Stimulated activated CD8-positive, alpha-beta memory T cell treated with anti-CD3 and anti-CD28 coated beads, Interleukin-4, amount 100 ng/mL, for 48 hours (primary cell): ENCODE data around the gene BIVM.

ENCODE experiments used
- DNase-seq: peaks from one replicate; pipeline ENCODE4 v3.0.0-alpha.2; 2020

BIVM gene

DNA sequence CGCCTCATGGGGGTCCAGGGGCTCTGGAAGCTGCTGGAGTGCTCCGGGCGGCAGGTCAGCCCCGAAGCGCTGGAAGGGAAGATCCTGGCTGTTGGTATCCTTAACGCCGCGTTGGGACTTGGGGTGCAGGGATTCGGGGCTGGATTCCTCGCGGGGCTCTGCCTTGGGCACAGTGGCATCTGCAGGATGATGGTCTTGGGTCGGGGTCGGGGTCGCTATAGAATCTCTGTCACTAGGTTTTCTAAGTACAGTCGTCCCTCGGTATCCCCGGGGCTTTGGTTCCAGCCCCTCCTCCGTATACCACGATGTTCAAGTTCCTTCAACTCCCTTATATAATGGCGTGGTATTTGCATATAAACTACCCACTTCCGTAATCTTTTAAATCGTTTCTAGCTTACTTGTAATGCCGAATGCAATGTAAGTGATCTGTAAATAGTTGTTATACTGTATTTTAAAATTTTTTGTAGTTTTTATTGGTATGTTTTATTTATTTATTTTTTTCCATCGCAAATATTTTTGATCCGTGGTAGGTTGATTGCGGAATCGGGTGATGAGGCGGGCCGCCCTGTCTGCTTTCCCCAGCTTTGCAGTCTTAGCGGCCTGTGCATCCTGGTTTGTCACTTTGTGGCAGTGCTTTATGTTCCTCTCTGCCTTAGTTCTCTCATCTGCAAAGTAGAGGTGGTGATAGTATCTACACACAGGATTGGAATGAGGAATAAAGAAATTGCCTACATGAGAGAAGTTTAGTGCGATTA, 47.5 kb downstream of the BIVM start:
- peak; percentile 62 for DNase-seq

DNA sequence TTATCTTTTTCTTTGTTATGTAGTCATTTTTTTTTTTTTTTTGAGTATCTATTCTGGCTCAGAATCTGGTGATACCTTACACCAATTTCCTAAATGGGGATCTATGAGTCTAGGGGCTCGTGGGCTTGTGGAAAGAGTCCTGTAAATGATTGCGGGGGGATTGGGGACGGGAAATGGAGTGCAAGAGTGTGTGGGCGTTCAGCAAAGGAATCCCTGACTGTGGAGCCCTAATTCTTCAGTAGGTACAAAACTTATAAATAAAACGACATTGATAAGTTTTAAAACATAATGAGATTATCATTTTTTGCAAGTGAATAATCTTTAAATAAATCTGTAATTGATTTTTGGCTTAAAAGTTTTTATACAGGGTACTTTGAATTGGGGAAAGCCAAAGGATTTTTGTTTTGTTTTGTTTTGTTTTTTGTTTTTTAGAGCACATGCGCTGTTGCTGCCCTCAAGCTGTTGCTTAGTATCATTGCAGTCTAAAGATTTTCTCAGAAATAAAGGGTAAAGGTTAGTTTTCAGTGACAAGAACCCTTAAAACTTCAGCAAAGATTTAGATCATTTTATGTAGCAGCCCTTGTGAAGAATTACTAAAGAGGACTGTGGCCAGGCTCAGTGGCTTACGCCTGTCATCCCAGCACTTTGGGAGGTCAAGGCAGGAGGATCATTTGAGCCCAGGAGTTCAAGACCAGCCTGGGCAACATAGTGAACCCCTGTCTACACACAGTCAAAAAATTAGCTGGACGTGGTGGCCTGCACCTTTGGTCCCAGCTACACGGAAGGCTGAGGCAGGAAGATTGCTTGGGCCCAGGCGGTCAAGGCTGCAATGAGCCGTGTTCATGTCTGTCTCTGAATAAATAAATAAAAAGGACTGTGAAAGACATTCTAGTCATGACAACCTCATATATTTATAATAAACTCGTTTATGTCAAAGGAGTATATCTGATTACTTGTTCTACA, 48.6 kb downstream of the BIVM start:
- DNase-seq = no peak

DNA sequence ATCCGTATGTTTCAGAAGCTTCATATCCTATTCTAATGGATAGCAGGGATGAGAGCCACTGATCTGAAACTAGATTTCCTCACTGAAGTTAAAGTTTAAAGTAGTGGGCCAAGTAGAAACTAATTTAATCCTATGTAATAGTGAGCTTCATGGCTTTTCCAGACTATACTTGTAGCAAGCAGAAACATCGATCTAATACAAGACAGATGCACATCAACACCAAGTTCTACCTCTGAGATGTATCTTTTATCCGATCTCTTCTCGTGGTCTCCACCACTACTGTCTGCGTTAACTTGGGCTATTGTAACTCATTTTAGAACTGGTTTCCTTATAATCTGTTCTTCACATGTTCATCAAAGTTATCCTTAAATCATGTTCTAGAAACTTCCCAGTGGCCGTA, 50.0 kb downstream of the BIVM start:
- no peak for DNase-seq

DNA sequence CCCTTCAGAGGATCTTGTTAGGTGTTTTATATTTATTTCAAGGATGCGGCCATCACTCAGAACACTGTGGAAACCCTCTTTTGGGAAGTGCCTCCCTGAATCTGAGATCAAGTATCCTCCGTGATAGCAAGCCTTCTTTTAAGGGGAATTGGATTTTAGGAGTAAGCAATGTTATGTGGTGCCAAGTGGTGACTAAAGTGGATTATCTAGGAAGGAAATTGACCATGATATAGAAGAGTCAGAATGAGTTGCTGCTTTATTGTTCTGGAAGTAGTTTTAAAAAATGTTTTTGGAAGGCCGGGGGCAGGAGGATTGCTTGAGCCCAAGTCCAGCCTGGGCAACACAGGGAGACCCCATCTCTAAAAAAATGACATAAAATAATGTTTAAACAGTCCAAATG, 53.6 kb downstream of the BIVM start:
- DNase-seq = no peak

DNA sequence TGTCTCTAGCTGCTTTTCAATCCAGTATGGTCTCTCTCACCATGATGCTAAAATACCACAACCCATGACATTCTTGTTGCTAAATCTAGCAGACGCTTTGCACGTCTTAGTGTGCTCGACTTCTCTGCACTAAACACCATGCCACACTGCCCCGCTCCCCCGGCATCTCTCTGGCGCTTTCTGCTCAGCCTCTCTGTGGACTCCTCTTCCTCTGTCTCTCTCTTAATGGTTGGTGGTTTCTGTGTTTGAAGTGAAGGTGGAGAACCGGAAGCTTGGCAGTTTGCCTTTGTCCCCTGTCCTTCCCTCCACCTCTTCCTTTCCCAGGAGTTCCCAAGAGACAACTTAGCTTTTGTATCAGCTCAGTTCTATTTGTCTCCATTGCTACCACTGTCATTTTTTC, 55.8 kb downstream of the BIVM start:
- no peak for DNase-seq

DNA sequence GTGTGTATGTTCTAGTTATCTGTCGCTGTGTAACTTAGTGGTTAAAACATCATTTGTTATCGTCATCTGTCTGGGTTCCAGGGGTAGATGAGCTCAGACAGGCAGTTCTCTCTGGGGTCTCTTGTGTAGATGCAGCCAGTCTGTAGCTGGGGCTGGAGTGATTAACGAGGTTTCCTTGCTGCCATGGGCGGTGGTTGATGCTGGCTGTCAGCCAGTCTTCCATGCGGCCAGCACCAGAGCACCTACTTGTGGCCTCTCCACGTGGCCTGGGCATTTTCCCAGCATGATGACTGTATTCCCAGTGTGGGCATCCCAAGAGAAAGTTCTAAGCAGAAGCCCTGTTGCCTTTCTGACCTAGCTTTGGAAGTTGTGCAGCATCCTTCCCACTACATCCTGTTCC, 57.6 kb downstream of the BIVM start:
- DNase-seq = no peak

DNA sequence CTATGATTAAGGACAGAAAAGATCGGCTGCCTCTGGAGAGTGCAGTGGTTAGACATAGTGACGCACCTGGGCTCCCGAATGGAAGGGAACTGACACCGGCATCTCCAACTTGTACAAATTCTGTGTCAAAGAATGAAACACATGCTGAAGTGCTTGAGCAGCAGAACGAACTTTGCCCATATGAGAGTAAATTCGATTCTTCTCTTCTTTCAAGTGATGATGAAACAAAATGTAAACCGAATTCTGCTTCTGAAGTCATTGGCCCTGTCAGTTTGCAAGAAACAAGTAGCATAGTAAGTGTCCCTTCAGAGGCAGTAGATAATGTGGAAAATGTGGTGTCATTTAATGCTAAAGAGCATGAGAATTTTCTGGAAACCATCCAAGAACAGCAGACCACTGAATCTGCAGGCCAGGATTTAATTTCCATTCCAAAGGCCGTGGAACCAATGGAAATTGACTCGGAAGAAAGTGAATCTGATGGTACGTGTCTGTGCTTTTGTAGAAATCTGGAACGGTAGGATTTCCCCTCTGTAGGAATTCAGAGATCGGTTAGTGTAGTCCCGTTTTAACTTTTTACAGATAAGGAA, 63.8 kb downstream of the BIVM start:
- no peak for DNase-seq

DNA sequence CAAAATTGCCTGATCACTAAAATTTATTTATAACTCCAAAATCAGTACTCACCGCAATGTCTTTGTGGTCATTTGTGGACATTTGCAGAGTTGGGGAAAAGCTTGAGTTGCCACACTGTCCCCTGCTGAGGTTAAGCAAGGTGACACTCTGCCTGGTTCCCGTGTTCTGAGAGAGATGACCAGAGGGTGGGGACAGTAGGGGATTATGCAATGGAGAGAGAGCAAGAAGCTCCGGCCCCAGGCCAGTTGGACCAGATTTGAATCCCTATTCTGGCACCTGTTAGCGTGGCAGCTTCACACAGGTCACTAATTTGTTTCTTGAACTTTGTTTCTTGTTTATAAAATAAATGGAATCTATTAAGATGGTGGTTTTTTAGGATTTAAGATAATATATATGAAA, 64.7 kb downstream of the BIVM start:
- no peak for DNase-seq

DNA sequence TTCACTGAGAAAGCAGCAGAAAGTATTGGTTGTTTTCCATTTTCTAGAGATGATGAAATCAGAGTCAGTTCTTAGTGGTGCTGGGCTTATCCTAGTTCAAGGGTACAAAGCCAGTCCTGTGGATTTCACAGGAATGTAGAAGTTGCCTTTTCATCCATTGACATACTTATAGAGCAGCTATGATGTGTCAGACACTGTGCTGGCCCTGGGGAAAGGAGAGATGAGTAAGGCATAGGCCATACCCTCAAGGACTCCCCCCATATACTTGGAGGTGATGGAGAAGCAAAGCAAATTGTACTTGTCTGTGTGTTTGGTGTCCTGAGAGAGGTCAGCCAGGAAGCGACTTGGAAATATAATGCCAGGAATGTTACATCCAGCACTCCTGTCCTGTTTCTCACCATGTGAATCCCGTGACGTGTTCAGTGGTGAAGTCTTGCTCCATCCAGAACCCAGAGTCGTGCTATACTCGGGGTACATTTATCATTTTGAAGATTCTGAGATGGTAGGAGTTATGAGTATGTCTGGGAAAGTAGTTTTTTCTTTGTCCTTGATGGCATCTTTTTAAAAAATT, 69.5 kb downstream of the BIVM start:
- no peak for DNase-seq

DNA sequence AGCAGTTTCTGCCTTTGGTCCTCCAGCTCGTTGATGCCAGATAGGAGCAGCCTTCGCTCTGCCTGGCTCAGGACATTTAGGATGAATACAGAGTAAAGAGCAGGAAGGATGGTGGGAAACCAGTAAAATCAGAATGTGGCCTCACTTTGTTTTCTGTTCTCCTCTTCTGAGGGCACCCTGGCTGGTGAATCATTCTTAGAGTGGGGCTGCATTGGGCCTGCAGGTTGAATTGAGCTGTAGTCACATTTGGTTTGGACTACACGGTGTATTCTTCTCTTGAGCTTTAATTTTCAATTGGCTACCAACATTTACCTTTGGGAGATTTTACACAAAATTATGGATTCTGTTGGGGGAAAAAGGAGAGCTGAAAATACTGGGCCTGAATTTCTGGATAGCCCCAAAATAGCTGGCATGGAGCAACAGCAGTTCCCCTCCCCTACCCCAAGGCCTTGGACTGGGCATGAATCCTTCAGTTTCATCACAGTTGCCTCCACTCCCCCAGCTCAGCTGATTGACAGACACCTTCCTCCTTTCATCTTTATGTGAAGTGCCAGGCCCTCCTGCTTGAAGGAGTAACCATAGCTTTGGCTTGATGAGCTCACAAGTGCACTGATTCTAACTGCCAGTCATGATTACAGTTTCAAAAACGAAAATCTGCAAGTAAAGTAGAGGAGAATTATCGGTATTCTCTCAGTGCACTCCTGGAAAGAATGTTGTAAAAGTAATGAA, 71.2 kb downstream of the BIVM start:
- no peak for DNase-seq

DNA sequence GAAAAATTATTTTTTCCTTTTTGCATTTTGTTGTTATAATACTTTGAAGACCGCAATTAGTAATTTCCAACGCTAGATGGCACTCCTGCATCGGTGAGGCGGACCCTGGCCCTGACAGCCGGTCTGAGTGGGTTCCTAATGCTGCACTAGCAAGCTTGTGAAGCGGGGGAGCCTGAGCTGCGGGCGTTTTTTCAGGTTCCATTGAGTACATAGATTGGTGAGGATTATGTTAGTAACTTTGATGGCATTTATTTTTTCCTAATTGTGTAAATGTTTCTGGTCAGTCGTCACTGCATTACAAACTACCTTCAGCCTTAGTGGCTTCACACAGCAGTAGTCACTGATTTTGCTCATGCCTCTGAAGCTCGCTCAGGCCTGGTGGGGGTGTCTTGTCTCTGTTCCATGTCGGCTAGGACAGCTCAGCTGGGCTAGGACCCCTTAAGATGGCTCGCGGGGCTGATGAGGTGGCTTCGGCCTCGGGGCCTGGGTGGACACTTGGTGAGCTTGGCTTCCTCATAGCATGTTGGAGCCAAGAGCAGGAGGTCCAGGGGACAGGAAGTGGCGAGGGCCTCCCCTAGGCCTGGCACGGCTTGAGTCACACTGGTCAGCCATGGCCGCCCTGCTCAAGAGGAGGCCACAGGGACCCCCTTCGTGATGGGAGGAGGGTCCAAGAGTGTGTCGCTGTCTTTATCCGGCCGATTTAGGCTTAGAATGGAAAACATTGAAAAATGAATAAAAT, 71.9 kb downstream of the BIVM start:
- peak; percentile 65 for DNase-seq

DNA sequence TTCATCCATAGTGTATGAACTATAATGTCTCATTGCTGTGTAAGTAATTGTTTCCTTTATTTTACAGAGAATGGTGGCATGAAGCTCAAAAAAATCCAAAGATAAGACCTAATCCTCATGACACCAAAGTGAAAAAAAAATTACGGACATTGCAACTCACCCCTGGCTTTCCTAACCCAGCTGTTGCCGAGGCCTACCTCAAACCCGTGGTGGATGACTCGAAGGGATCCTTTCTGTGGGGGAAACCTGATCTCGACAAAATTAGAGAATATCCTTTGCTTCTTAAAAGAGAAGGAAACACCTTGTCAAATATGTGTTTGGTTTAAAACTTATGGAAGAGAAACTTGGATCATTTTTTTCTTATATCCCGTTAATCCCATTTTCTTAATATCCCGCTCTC, 73.2 kb downstream of the BIVM start:
- no peak for DNase-seq

DNA sequence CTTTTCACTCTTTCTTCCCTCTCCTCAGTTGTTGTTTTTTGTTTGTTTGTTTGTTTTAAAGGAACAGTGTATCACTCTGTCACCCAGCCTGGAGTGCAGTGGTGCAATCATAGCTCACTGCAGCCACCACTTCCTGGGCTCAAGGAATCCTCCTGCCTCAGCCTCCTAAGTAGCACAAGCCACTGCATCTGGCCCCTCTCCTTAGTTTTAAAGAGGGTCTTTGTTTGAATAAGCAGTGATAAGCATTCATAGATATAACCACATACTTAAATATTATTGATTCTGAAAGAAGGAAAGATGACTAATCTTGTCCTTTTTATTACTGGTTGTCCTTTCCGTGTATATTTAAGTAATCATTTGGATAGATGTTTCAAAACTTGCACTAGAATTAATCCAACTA, 73.6 kb downstream of the BIVM start:
- no peak for DNase-seq

DNA sequence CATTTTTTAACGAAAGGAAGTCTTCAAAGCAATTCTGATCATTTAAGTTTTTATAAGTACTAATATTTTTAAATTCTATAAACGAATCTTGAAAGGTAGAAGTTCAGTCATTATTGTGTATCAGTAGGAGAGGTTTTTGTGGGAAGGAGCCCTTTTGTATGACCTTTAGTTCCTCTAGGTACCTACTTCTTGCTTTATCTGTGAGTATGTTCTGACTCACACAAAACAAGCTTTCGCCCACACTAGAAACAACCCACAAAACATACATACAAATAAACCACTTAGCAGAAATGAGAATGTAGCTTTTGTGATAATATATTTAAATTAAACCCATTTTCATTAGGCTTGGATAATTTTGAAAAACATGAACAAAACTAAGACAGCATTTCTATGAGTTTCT, 74.7 kb downstream of the BIVM start:
- DNase-seq = no peak

DNA sequence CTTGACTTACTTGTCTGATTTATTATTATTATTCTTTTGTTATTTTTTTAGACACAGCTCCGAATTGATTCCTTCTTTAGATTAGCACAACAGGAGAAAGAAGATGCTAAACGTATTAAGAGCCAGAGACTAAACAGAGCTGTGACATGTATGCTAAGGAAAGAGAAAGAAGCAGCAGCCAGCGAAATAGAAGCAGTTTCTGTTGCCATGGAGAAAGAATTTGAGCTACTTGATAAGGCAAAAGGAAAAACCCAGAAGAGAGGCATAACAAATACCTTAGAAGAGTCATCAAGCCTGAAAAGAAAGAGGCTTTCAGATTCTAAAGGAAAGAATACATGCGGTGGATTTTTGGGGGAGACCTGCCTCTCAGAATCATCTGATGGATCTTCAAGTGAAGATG, 76.3 kb downstream of the BIVM start:
- no peak for DNase-seq

DNA sequence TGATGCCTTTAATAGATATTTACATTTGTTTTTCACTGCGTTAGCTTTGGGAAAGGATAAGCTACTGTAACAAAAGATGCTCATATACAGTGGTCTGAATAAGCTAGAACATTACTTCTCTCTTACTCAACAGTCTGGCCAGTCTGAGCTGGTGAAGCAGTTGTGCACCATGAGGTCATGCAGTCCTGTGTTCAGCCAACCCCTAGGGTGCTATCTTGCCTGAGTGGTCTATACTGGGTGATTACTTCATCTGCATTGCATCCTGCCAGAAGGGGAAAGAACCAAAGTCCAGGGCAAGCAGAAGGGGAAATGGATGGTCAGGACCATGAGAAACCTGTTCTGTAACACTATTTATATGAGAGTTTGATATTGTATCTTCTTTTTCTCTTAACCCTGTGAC, 78.4 kb downstream of the BIVM start:
- DNase-seq = no peak

DNA sequence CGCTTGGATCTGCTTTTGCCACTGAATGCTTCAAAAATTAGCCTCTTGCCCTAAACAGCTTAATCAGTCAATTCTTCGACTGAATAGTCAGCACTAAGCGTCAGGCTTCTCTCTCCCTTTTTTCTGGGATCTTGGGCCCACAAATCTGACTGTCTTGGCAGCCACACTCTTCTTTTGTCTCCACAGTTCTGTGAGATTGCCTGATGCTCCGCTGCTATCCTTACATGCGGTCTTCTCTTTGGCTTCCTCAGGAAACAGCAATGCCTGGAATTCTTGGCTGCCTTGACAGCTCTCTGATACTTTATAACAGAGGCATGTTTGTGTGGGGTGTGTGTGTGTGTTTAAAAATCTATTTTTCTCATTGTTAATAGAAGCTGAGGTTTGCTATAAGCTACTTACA, 79.6 kb downstream of the BIVM start:
- DNase-seq = no peak

DNA sequence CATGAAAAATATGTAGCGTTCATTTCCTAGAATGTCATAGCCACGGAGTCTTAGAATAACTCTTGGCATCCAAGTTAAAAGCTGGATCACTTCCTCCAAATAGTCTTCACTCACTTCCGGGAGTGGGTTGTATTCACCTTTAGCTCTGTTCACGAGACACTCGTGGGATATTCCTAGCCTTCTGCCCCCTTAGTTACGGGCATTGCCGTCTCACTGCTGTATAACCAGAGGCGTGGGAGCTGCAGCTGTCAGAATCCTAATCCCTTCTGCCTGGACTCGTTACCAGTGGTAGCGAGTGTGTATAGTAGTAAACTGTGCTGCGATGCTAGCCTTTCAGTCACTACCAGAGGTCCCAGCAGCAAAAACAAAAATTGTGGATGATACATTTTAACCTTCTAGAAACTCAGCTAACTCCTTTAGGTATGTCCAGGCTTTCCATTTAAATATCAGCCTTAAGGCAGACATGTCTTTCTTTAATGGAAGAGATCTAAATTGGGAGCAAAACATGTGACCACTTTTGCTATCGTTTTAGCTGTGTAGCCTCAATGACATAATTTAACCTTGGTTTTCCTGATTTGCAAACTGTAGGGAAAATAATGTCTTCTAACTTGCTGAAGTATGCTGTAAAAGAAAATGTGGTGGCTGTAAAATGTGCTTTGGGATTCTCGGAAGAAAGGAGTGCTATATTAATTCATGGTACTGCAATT, 81.0 kb downstream of the BIVM start:
- DNase-seq = no peak

DNA sequence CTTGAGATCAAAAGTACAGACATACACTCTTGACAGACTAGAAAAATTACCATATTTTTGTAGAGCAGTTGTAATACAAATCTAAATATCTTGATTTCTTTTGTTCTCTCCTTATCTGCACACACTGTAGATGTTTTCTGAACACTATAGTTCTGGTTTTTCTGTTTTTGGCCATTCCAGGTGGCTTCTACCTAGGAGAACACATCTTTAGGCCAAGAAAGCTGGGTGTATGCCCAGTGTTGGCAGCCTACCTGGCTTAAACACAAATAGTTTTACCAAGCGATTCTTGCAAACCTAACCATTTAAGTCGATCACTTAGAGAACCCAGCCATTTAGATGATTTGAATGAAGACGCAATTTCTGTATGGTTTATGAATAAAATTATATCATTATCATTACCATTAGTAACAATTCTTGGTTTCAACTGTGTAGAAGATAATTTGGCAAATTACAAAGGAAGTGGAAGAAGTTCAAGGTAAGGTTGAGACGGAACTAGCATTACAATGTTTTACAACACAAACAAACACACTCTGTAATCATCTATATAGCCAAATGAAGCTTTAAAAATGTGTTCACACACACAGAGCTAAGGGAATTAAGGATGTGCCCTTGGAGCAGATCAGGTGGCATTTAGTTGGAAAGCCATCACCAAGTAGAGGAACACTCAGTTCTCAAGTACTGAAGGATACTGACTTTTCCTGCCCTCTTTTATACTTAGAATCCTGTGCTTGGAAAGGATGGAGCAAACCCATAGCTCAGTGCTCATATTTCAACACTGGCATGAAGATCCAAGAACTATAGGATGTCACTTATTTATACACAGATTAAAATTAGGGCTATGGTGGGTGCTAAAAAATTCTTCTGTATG, 83.1 kb downstream of the BIVM start:
- no peak for DNase-seq
